ENCODE results near the gene EDAR. TPM values are rescaled to one million over a fixed set of nuclear protein-coding genes. Genes with fewer than 3 reads are reported as not detected.

The EDAR gene
- total and polyA plus RNA-seq, 2 of the 4 experiments (the other 2 are of a cell fraction), result not detected

DNA sequence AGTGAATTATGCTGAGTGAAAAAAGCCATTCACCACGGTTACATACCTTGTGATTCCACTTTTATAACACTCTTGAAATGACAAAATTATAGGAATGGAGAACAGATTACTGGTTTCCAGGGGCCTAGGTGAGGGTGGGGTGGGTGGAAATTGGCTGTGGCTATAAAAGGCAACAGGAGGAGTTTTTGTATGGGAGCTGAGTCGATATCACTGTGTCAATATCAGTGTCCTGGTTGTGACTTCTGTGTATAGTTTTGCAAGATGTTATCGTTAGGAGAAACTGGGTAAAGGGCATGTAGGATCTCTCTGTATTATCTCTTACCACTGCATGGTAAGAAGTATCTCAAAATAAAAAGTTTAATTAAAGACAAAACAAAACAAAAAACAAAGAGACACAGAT is 84.3 kb downstream of the EDAR start:
- Histone ChIP-seq H2BK15ac (ENCODE audit: low read depth, low read length) (no peak overlapping the region), H2AFZ (replicated peaks; ENCODE audit: low read length, poor library complexity) (no peak overlapping the region), H3K4ac (ENCODE audit: low read depth, low read length) (no peak overlapping the region), H3K4me2 (ENCODE audit: low read depth, low read length) (no peak overlapping the region), H2AK5ac (ENCODE audit: low read depth, low read length) (no peak overlapping the region), H4K5ac (ENCODE audit: low read depth, low read length) (no peak overlapping the region), H3K9me3 (ENCODE audit: control insufficient read depth, insufficient read depth, low read length) (no peaks in the 10 kb centered on the region), H2AK9ac (replicated peaks; ENCODE audit: low read depth, low read length, poor library complexity) (no peak overlapping the region), H3K56ac (ENCODE audit: extremely low read depth, insufficient read depth, low read length) (no peak overlapping the region), H3K18ac (ENCODE audit: low read depth, low read length) (no peak overlapping the region), H2BK20ac (ENCODE audit: low read depth, low read length) (no peak overlapping the region), H3K23ac (ENCODE audit: low read depth, low read length) (no peak overlapping the region), H4K20me1 (ENCODE audit: insufficient read depth, low read length) (no peaks in the 10 kb centered on the region), H2BK120ac (ENCODE audit: low read depth, low read length) (no peak overlapping the region), H3K27me3 (ENCODE audit: control insufficient read depth, insufficient read depth, low read length) (peaks cover 25% of the 10 kb centered on the region), H3K9me1 (ENCODE audit: insufficient read depth, low read length) (no peaks in the 10 kb centered on the region), H3K9ac (ENCODE audit: low read depth, low read length) (no peak overlapping the region), H3K27ac (ENCODE audit: insufficient read depth, low read length) (no peak overlapping the region), H2BK5ac (ENCODE audit: low read depth, low read length, poor library complexity, severe bottlenecking) (no peak overlapping the region), H3K79me1 (ENCODE audit: low read depth in 1 of 2, low read length in 2 of 2) (no peaks in the 10 kb centered on the region), H4K8ac (ENCODE audit: low read depth in 2 of 2, low read length in 2 of 2) (no peak overlapping the region), H3K14ac (replicated peaks; ENCODE audit: low read depth, low read length) (no peak overlapping the region), H3K4me1 (ENCODE audit: control insufficient read depth, insufficient read depth, low read length) (no peaks in the 10 kb centered on the region), H4K91ac (ENCODE audit: insufficient read depth, low read depth, low read length) (no peak overlapping the region), H3K36me3 (ENCODE audit: control insufficient read depth, insufficient read depth, low read length) (no peaks in the 10 kb centered on the region), H3K4me3 (ENCODE audit: insufficient read depth, low read depth, low read length) (no peak overlapping the region)
- ChIA-PET CTCF (interaction anchor here (1.2 kb wide), 1 partner anchor 10 kb away, joined by 3 read pairs; no protein-coding TSS in a partner anchor), POLR2A (ENCODE audit: unreplicated experiment) (no interaction called here)
- ATAC-seq (ENCODE audit: low read depth), result no peak
- intact Hi-C loops (cut with micrococcal nuclease), result no loop called here
- BruUV-seq (replicated peaks), result no TSS peak
- WGBS, 2 experiments (ENCODE audit: extremely low coverage in 2 of 2, insufficient read length in 1 of 2), result no CpG with 5 or more reads among the region's 3 CpGs
- TF ChIP-seq MAFK (IDR thresholded peaks at IDR 0.05; ENCODE audit: low read depth, low read length) (no peak), RFX5 (IDR thresholded peaks at IDR 0.05; ENCODE audit: low read depth, low read length) (no peak), MAZ (IDR thresholded peaks at IDR 0.05; ENCODE audit: borderline replicate concordance, low read depth, low read length) (no peak)
- TF ChIP-seq, protein P1, sequence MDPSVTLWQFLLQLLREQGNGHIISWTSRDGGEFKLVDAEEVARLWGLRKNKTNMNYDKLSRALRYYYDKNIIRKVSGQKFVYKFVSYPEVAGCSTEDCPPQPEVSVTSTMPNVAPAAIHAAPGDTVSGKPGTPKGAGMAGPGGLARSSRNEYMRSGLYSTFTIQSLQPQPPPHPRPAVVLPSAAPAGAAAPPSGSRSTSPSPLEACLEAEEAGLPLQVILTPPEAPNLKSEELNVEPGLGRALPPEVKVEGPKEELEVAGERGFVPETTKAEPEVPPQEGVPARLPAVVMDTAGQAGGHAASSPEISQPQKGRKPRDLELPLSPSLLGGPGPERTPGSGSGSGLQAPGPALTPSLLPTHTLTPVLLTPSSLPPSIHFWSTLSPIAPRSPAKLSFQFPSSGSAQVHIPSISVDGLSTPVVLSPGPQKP (IDR thresholded peaks at IDR 0.05; ENCODE audit: borderline replicate concordance, low read depth, low read length), result no peak
- TF ChIP-seq, protein P2, sequence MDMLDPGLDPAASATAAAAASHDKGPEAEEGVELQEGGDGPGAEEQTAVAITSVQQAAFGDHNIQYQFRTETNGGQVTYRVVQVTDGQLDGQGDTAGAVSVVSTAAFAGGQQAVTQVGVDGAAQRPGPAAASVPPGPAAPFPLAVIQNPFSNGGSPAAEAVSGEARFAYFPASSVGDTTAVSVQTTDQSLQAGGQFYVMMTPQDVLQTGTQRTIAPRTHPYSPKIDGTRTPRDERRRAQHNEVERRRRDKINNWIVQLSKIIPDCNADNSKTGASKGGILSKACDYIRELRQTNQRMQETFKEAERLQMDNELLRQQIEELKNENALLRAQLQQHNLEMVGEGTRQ (IDR thresholded peaks at IDR 0.05; ENCODE audit: low read depth, low read length), result no peak
- TF ChIP-seq, protein P3, sequence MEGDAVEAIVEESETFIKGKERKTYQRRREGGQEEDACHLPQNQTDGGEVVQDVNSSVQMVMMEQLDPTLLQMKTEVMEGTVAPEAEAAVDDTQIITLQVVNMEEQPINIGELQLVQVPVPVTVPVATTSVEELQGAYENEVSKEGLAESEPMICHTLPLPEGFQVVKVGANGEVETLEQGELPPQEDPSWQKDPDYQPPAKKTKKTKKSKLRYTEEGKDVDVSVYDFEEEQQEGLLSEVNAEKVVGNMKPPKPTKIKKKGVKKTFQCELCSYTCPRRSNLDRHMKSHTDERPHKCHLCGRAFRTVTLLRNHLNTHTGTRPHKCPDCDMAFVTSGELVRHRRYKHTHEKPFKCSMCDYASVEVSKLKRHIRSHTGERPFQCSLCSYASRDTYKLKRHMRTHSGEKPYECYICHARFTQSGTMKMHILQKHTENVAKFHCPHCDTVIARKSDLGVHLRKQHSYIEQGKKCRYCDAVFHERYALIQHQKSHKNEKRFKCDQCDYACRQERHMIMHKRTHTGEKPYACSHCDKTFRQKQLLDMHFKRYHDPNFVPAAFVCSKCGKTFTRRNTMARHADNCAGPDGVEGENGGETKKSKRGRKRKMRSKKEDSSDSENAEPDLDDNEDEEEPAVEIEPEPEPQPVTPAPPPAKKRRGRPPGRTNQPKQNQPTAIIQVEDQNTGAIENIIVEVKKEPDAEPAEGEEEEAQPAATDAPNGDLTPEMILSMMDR (conservative IDR thresholded peaks at IDR 0.05; ENCODE audit: low read depth, low read length), result no peak
- in situ Hi-C loops (cut with MboI; ENCODE audit: low sequenced_read_pairs), result no loop called here
- DNase-seq, result no peak
- dilution Hi-C loops (cut with HindIII; ENCODE audit: low sequenced_read_pairs, unreplicated experiment), result no loop called here

Data from IMR-90 (cell line).